OCI-LY7 (cell line): ENCODE results near the gene MAN1A1. TPM values are rescaled to one million over a fixed set of nuclear protein-coding genes. Genes with fewer than 3 reads are reported as not detected.

Experiments used
- BruUV-seq: library from RNA; stranded (reverse); fragments of 400-500 nt; replicated peaks from 2 replicates; lab custom pipeline; 2021; lab: Mats Ljungman, UMichigan
- CTCF ChIA-PET: fragments of 300-600 bp; sonication (Branson Sonifier 250); formaldehyde crosslinking; loops from one replicate; lab custom pipeline; 2022; ENCODE audit warnings: antibody characterized with exemption; ENCODE audit not compliant: unreplicated experiment; lab: Charles Lee
- POLR2A ChIA-PET: fragments of 300-600 bp; sonication (Branson Sonifier 250); formaldehyde crosslinking; loops from one replicate; lab custom pipeline; 2022; ENCODE audit warnings: antibody characterized with exemption; lab: Charles Lee
- DNase-seq: peaks from one replicate; pipeline ENCODE4 v3.0.0-alpha.2; 2015; ENCODE audit warnings: low spot score
- H2AFZ ChIP-seq: fragments of 200-600 bp; sonication (generic), shearing (Covaris generic); 2 replicates; pipeline ENCODE4 v1.6.1; 2014; ENCODE audit warnings: mild to moderate bottlenecking, antibody characterized with exemption, low read length, moderate library complexity
- H3K27ac ChIP-seq: fragments of 200-600 bp; sonication (generic); 2 replicates; pipeline ENCODE4 v1.5.1; 2014; ENCODE audit warnings: mixed run types, low read depth, mild to moderate bottlenecking, moderate library complexity, low read length, inconsistent platforms; ENCODE audit not compliant: poor library complexity, severe bottlenecking
- H3K36me3 ChIP-seq: fragments of 200-600 bp; sonication (generic); 2 replicates; pipeline ENCODE4 v1.6.1; 2014; ENCODE audit warnings: mild to moderate bottlenecking, antibody characterized with exemption, low read length, moderate library complexity, mixed read lengths; ENCODE audit not compliant: insufficient read depth
- H3K4me1 ChIP-seq: fragments of 200-600 bp; sonication (generic); 2 replicates; pipeline ENCODE4 v1.5.1; 2014; ENCODE audit warnings: mild to moderate bottlenecking, low read length; ENCODE audit not compliant: insufficient read depth, poor library complexity, severe bottlenecking
- H3K4me2 ChIP-seq: fragments of 200-600 bp; sonication (generic); 2 replicates; pipeline ENCODE4 v1.6.1; 2014; ENCODE audit warnings: mild to moderate bottlenecking, low read length
- H3K4me3 ChIP-seq: fragments of 200-600 bp; sonication (generic); 2 replicates; pipeline ENCODE4 v1.5.1; 2014; ENCODE audit warnings: mild to moderate bottlenecking, low read depth, low read length; ENCODE audit not compliant: poor library complexity, severe bottlenecking
- H3K79me2 ChIP-seq: fragments of 200-600 bp; sonication (generic); 2 replicates; pipeline ENCODE4 v1.6.1; 2016; ENCODE audit warnings: low read depth, mild to moderate bottlenecking, low read length, moderate library complexity, mixed read lengths; ENCODE audit not compliant: insufficient read depth
- H3K9me2 ChIP-seq: fragments of 200-600 bp; sonication (generic); 2 replicates; pipeline ENCODE4 v1.6.1; 2016; ENCODE audit warnings: mild to moderate bottlenecking, low read length, mixed read lengths; ENCODE audit not compliant: insufficient read depth
- H3K9me3 ChIP-seq: fragments of 200-600 bp; sonication (generic); 2 replicates; pipeline ENCODE4 v1.6.1; 2014; ENCODE audit warnings: mild to moderate bottlenecking, mixed run types, low read length, mixed read lengths
- H4K20me1 ChIP-seq: fragments of 200-600 bp; sonication (generic); 2 replicates; pipeline ENCODE4 v1.6.1; 2014; ENCODE audit warnings: mild to moderate bottlenecking, antibody characterized with exemption, low read length, moderate library complexity, mixed read lengths; ENCODE audit not compliant: insufficient read depth
- EZH2phosphoT487 ChIP-seq: fragments of 200-600 bp; sonication (generic); IDR thresholded peaks from 2 replicates; pipeline ENCODE4 v1.6.1; 2018; ENCODE audit warnings: low read depth, borderline replicate concordance, mild to moderate bottlenecking, mixed run types, antibody characterized with exemption, low read length, moderate library complexity, mixed read lengths
- intact Hi-C: fragments of 100-400 bp; cut with micrococcal nuclease; formaldehyde crosslinking; loops from one replicate; pipeline ENCODE4 v1.10.0; 2022; ENCODE audit not compliant: unreplicated experiment
- total RNA-seq, 2 experiments: library from RNA; depleted of rRNA in 1 of 2; stranded (reverse); fragments of >200 nt in 1 of 2; shearing (Covaris generic) in 1 of 2; gene quantifications; 2 replicates each; pipeline ENCODE4 v1.2.3, GENCODE V29; 2014 to 2022
- TF ChIP-seq, protein P1 (sequence below): fragments of 200-600 bp; sonication (generic); conservative IDR thresholded peaks from 2 replicates; pipeline ENCODE4 v1.5.1; 2014; ENCODE audit warnings: mild to moderate bottlenecking, antibody characterized with exemption, low read length, moderate library complexity, mixed read lengths

The MAN1A1 gene
- total RNA-seq, 2 experiments from 2014 or later, result 72.4 to 74.3 TPM

DNA sequence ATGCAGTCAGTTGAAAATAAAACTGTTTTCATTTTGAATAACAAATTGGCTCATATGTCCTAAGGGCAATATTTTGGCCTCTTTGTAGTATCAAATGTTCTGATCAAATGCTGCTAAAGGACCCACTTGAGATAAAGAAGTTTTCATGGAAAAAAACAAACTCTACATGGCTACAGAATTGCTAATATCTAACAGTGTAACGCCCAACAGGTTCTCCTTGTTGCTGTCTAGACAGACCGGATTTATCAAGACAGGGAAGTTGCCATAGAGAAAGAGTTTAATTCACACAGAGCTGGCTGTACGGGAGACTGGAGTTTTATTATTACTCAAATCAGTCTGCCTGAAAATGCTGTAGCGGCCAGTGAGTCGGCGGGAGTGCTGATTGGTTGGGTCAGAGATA lies 19.4 kb upstream of the MAN1A1 start:
- Histone ChIP-seq H3K4me1 (no peaks in the 10 kb centered on the region), H3K9me2 (no peaks in the 10 kb centered on the region), H3K4me3 (no peak overlapping the region), H3K9me3 (peaks cover 9% of the 10 kb centered on the region; the same call in 1 of the 2 replicates), H2AFZ (no peak overlapping the region), H4K20me1 (no peaks in the 10 kb centered on the region), H3K36me3 (peaks cover 42% of the 10 kb centered on the region), H3K79me2 (no peaks in the 10 kb centered on the region), H3K27ac (no peak overlapping the region), H3K4me2 (no peak overlapping the region)
- TF ChIP-seq, protein P1, sequence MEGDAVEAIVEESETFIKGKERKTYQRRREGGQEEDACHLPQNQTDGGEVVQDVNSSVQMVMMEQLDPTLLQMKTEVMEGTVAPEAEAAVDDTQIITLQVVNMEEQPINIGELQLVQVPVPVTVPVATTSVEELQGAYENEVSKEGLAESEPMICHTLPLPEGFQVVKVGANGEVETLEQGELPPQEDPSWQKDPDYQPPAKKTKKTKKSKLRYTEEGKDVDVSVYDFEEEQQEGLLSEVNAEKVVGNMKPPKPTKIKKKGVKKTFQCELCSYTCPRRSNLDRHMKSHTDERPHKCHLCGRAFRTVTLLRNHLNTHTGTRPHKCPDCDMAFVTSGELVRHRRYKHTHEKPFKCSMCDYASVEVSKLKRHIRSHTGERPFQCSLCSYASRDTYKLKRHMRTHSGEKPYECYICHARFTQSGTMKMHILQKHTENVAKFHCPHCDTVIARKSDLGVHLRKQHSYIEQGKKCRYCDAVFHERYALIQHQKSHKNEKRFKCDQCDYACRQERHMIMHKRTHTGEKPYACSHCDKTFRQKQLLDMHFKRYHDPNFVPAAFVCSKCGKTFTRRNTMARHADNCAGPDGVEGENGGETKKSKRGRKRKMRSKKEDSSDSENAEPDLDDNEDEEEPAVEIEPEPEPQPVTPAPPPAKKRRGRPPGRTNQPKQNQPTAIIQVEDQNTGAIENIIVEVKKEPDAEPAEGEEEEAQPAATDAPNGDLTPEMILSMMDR, result no peak
- POLR2A ChIA-PET, result no interaction called here
- no TSS peak for BruUV-seq
- intact Hi-C loops, result no loop called here
- CTCF ChIA-PET, result no interaction called here
- no peak for DNase-seq

DNA sequence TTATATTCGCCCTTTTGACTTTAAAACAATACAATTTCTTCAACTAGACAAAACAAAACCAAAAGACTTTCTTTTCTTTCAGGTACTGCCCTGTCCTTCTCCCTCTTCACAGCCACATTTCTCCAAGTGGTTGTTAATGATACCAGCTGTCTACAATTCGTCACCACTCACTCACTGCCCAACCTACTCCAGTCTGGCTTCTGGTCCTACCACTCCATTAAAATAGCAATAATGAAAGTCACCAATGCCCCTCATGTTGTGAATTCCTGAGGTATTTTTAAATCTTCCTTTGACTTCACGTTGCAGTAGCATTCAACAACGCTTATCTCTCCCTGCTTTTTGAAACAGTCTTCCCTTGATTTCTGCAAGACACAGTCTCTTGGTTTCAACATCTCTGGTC lies 11.6 kb upstream of the MAN1A1 start:
- H3K79me2 ChIP-seq, result peaks cover 9% of the 10 kb centered on the region; the same call in 1 of the 2 replicates
- peaks cover 17% of the 10 kb centered on the region for H3K4me1 ChIP-seq
- BruUV-seq, result no TSS peak
- peaks cover 28% of the 10 kb centered on the region for H3K36me3 ChIP-seq
- TF ChIP-seq, protein P1, result no peak
- no peak for TF ChIP-seq EZH2phosphoT487
- CTCF ChIA-PET, result no interaction called here
- no peaks in the 10 kb centered on the region for H4K20me1 ChIP-seq
- H3K4me2 ChIP-seq, result no peak overlapping the region
- H3K4me3 ChIP-seq, result no peak overlapping the region
- POLR2A ChIA-PET, result interaction anchor here (0.8 kb wide), 1 partner anchor 216 kb away, joined by 3 read pairs; no protein-coding TSS in a partner anchor
- H3K9me2 ChIP-seq, result no peaks in the 10 kb centered on the region
- intact Hi-C loops, result no loop called here
- H3K27ac ChIP-seq, result no peak overlapping the region
- peaks cover 9% of the 10 kb centered on the region; the same call in 1 of the 2 replicates for H3K9me3 ChIP-seq
- DNase-seq, result no peak
- no peak overlapping the region for H2AFZ ChIP-seq

DNA sequence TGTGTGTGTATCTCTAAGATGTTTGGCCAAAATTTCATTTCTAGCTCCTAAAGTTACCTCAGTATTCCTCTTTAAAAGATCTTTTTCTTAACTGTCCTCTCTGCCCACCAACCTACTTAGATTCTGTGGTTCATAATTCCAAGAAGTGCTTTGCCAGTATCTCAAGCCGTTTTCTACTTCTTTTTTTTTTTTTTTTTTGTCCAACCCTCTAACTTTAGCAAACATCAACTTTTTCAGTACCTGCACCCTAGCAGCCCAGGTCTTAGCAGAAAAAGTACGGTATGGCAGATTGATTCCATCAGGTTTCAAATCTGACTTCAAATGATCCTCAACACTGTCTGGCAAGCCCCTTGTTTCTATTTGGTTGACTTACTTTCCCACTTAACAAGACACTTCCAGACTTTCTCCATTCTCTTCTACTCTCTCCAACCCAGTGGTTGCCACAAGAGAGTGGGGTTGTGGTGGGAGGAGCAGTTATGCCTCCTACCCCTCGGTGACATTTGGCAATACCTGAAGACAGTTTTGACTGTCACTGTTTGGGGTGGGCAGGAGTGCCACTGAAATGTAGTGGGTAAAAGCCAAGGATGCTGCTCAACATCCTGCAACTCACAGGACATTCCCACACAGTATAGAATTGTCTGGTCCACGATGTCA lies 10.8 kb upstream of the MAN1A1 start:
- no peak for DNase-seq
- CTCF ChIA-PET, result interaction anchor here (0.5 kb wide), 2 partner anchors 26 to 142 kb away, joined by 3 to 4 read pairs; no protein-coding TSS in a partner anchor
- no peak overlapping the region for H2AFZ ChIP-seq
- TF ChIP-seq EZH2phosphoT487, result no peak
- TF ChIP-seq, protein P1, result no peak
- peaks cover 8% of the 10 kb centered on the region; the same call in 1 of the 2 replicates for H3K9me3 ChIP-seq
- no peak overlapping the region for H3K27ac ChIP-seq
- POLR2A ChIA-PET, result interaction anchor here (0.7 to 1.2 kb wide), 4 partner anchors 13 to 531 kb away, joined by 3 to 6 read pairs (median 4); no protein-coding TSS in a partner anchor
- intact Hi-C loops, result no loop called here
- H3K4me2 ChIP-seq, result no peak overlapping the region
- H3K4me3 ChIP-seq, result no peak overlapping the region
- BruUV-seq, result no TSS peak
- H3K4me1 ChIP-seq, result peaks cover 25% of the 10 kb centered on the region
- H4K20me1 ChIP-seq, result no peaks in the 10 kb centered on the region
- no peaks in the 10 kb centered on the region for H3K9me2 ChIP-seq
- H3K36me3 ChIP-seq, result peaks cover 23% of the 10 kb centered on the region
- peaks cover 17% of the 10 kb centered on the region; the same call in 1 of the 2 replicates for H3K79me2 ChIP-seq
